H9 (cell line): ENCODE results near the gene CEP89. TPM values are rescaled to one million over a fixed set of nuclear protein-coding genes. Genes with fewer than 3 reads are reported as not detected.
"Not testable (repeated sequence)": the region's sequence is repeated elsewhere in the genome, so short reads cannot be mapped to it uniquely, and the experiment has no call there.

Source experiments
- DNase-seq: peaks from one replicate; pipeline ENCODE4 v3.0.0-alpha.2; 2017
- H2AFZ ChIP-seq: one replicate; pipeline ENCODE4 v1.6.1; 2013; ENCODE audit warnings: mild to moderate bottlenecking, low read length, control low read depth, moderate library complexity
- H2AK5ac ChIP-seq: 2 replicates; pipeline ENCODE4 v1.6.1; 2013; ENCODE audit warnings: low read length, control low read depth, mixed read lengths; ENCODE audit not compliant: insufficient read length
- H2BK120ac ChIP-seq: one replicate; pipeline ENCODE4 v1.6.1; 2013; ENCODE audit warnings: low read depth, mild to moderate bottlenecking, low read length, control low read depth, inconsistent platforms; ENCODE audit not compliant: poor library complexity, severe bottlenecking
- H2BK12ac ChIP-seq: 2 replicates; pipeline ENCODE4 v1.6.1; 2013; ENCODE audit warnings: low read length, control low read depth, mixed read lengths, low read depth; ENCODE audit not compliant: insufficient read length
- H2BK15ac ChIP-seq: 2 replicates; pipeline ENCODE4 v1.6.1; 2013; ENCODE audit warnings: low read depth, low read length, control low read depth
- H2BK20ac ChIP-seq: one replicate; pipeline ENCODE4 v1.6.1; 2013; ENCODE audit warnings: low read depth, mild to moderate bottlenecking, low read length, control low read depth, inconsistent platforms; ENCODE audit not compliant: poor library complexity, severe bottlenecking
- H2BK5ac ChIP-seq: 2 replicates; pipeline ENCODE4 v1.6.1; 2013; ENCODE audit warnings: low read length, control low read depth, mixed read lengths; ENCODE audit not compliant: insufficient read length
- H3K14ac ChIP-seq: 2 replicates; pipeline ENCODE4 v1.6.1; 2013; ENCODE audit warnings: low read length, control low read depth; ENCODE audit not compliant: insufficient read depth
- H3K18ac ChIP-seq: 2 replicates; pipeline ENCODE4 v1.6.1; 2013; ENCODE audit warnings: low read depth, mild to moderate bottlenecking, mixed read lengths, low read length, control low read depth; ENCODE audit not compliant: insufficient read length
- H3K23ac ChIP-seq: 2 replicates; pipeline ENCODE4 v1.6.1; 2013; ENCODE audit warnings: low read length, control low read depth, mixed read lengths, low read depth; ENCODE audit not compliant: insufficient read length
- H3K23me2 ChIP-seq: 2 replicates; pipeline ENCODE4 v1.6.1; 2013; ENCODE audit warnings: low read depth, mild to moderate bottlenecking, mixed read lengths, low read length, control low read depth; ENCODE audit not compliant: insufficient read length, poor library complexity, severe bottlenecking
- H3K27ac ChIP-seq: 2 replicates; pipeline ENCODE4 v1.5.1; 2013; ENCODE audit warnings: low read length, control low read depth, mixed read lengths, low read depth; ENCODE audit not compliant: insufficient read length
- H3K27me3 ChIP-seq: 2 replicates; pipeline ENCODE4 v1.6.1; 2013; ENCODE audit warnings: low read length, control low read depth, inconsistent platforms; ENCODE audit not compliant: insufficient read depth
- H3K4ac ChIP-seq: 2 replicates; pipeline ENCODE4 v1.6.1; 2013; ENCODE audit warnings: low read depth, mild to moderate bottlenecking, control low read depth, inconsistent platforms, low read length, moderate library complexity
- H3K4me1 ChIP-seq: 2 replicates; pipeline ENCODE4 v1.6.1; 2013; ENCODE audit warnings: low read length, control low read depth, inconsistent platforms; ENCODE audit not compliant: insufficient read depth
- H3K4me2 ChIP-seq: 2 replicates; pipeline ENCODE4 v1.6.1; 2013; ENCODE audit warnings: low read length, control low read depth, mixed read lengths; ENCODE audit not compliant: insufficient read length, insufficient read depth
- H3K56ac ChIP-seq: 2 replicates; pipeline ENCODE4 v1.6.1; 2013; ENCODE audit warnings: low read depth, mild to moderate bottlenecking, mixed read lengths, low read length, control low read depth; ENCODE audit not compliant: insufficient read length
- H3K79me1 ChIP-seq: 2 replicates; pipeline ENCODE4 v1.6.1; 2013; ENCODE audit warnings: low read depth, mild to moderate bottlenecking, moderate library complexity, low read length, control low read depth, inconsistent platforms; ENCODE audit not compliant: insufficient read depth, poor library complexity, severe bottlenecking
- H3K79me2 ChIP-seq: 2 replicates; pipeline ENCODE4 v1.6.1; 2013; ENCODE audit warnings: low read length, control low read depth, inconsistent platforms; ENCODE audit not compliant: insufficient read depth
- H3K9ac ChIP-seq: 2 replicates; pipeline ENCODE4 v1.6.1; 2013; ENCODE audit warnings: low read length, control low read depth, mixed read lengths; ENCODE audit not compliant: insufficient read length; ENCODE audit errors: extremely low read depth
- H3K9me3 ChIP-seq: one replicate; pipeline ENCODE4 v1.6.1; 2013; ENCODE audit warnings: low read depth, low read length, inconsistent platforms; ENCODE audit not compliant: control insufficient read depth
- H3T11ph ChIP-seq: one replicate; pipeline ENCODE4 v1.6.1; 2013; ENCODE audit warnings: mild to moderate bottlenecking, low read length, control low read depth, inconsistent platforms
- H4K20me1 ChIP-seq: one replicate; pipeline ENCODE4 v1.6.1; 2013; ENCODE audit not compliant: control insufficient read depth, insufficient read length, insufficient read depth
- H4K5ac ChIP-seq: 2 replicates; pipeline ENCODE4 v1.6.1; 2013; ENCODE audit warnings: low read depth, mild to moderate bottlenecking, mixed read lengths, low read length, control low read depth; ENCODE audit not compliant: insufficient read length
- H4K8ac ChIP-seq: replicated peaks from 2 replicates; pipeline ENCODE4 v1.6.1; 2013; ENCODE audit warnings: low read length, control low read depth, mixed read lengths, low read depth; ENCODE audit not compliant: insufficient read length
- H4K91ac ChIP-seq: 2 replicates; pipeline ENCODE4 v1.6.1; 2013; ENCODE audit warnings: low read depth, mild to moderate bottlenecking, moderate library complexity, mixed read lengths, low read length, control low read depth; ENCODE audit not compliant: insufficient read length
- H3K27ac Mint-ChIP-seq, 3 experiments: 2 replicates in 2 of 3; 3 replicates in 1 of 3; pipeline ENCODE4 v1.8.0; 2020 to 2021; ENCODE audit warnings: mixed read lengths in 3 of 3, mild to moderate bottlenecking in 1 of 3, moderate library complexity in 1 of 3
- H3K27me3 Mint-ChIP-seq: 2 replicates; pipeline ENCODE4 v1.8.0; 2021; ENCODE audit warnings: low read depth, mild to moderate bottlenecking, moderate library complexity, mixed read lengths
- H3K36me3 Mint-ChIP-seq, 3 experiments: 2 replicates in 2 of 3; 3 replicates in 1 of 3; pipeline ENCODE4 v1.8.0; 2020 to 2021; ENCODE audit warnings: low read depth in 3 of 3, mixed read lengths in 3 of 3; ENCODE audit not compliant: insufficient read depth in 1 of 3
- H3K4me1 Mint-ChIP-seq, 2 experiments: 2 replicates each; pipeline ENCODE4 v1.8.0; 2020; ENCODE audit warnings: mixed read lengths in 2 of 2
- H3K4me3 Mint-ChIP-seq, 2 experiments: 2 replicates in 1 of 2; 3 replicates in 1 of 2; pipeline ENCODE4 v1.8.0; 2020 to 2021; ENCODE audit warnings: mild to moderate bottlenecking in 2 of 2, mixed read lengths in 2 of 2, moderate library complexity in 1 of 2
- H3K9me3 Mint-ChIP-seq, 2 experiments: 2 replicates in 1 of 2; 3 replicates in 1 of 2; pipeline ENCODE4 v1.8.0; 2020; ENCODE audit warnings: mild to moderate bottlenecking in 2 of 2, mixed read lengths in 2 of 2, moderate library complexity in 1 of 2
- WGBS: extraction: QIAGEN DNeasy Blood & Tissue Kit; methylation state at CpG from one replicate; pipeline ENCODE4 v1.1.7; 2013; ENCODE audit warnings: missing lambda C conversion rate, low lambda C conversion rate, mixed read lengths; ENCODE audit not compliant: insufficient read length; ENCODE audit errors: extremely low coverage; 5-methylcytosine and 5-hydroxymethylcytosine counted together
- total RNA-seq: library from RNA; stranded (reverse); gene quantifications from 2 replicates; pipeline ENCODE4 v1.2.1, GENCODE V29; 2021

The CEP89 gene
- total RNA-seq, 1 experiment from 2014 or later = 22.1 TPM

DNA sequence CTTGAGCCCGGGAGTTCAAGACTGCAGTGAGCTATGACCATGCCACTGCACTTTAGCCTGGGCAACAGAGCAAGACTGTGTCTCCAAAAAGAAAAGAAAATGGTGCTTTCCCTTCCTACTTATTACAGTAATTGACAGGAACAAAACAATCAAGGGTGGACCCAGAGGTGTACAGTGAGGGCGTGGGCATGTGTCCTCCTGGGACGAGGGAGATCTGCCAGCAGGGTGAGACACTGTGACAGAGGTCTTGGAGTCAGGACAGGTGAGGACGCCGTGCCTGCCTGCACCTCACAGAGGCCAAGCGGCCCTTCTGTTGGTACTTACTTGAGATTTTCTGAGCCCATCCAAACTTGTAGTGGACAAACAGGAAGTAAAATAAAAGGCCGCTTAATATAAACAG, 138.9 kb downstream of the CEP89 start:
- not testable (repeated sequence) for H2BK5ac ChIP-seq, H3K27ac ChIP-seq, H3K9ac ChIP-seq, H3K23me2 ChIP-seq, H3K79me1 ChIP-seq, H3K4me2 ChIP-seq, H3K27me3 Mint-ChIP-seq, H4K8ac ChIP-seq, H3K56ac ChIP-seq, H2BK120ac ChIP-seq, DNase-seq, H3K14ac ChIP-seq, H3K27ac Mint-ChIP-seq, H4K20me1 ChIP-seq, H2BK12ac ChIP-seq, H3K9me3 ChIP-seq, H3K27me3 ChIP-seq, H3K36me3 Mint-ChIP-seq, H3K4me1 ChIP-seq, H3K4me3 Mint-ChIP-seq, H2BK15ac ChIP-seq, H4K5ac ChIP-seq, H3K79me2 ChIP-seq, H3K4ac ChIP-seq, H2AFZ ChIP-seq, H3K9me3 Mint-ChIP-seq, H4K91ac ChIP-seq, H3K18ac ChIP-seq, H3K23ac ChIP-seq, H2AK5ac ChIP-seq, H2BK20ac ChIP-seq, H3T11ph ChIP-seq
- peaks cover 12 to 17% of the 10 kb centered on the region in 2 experiments for H3K4me1 Mint-ChIP-seq
- no CpG with 5 or more reads among the region's 7 CpGs for WGBS

GRCh38 chr19:32832094-32832493, 139.7 kb downstream of the CEP89 start:
- H3K9ac ChIP-seq, H3K23ac ChIP-seq, H4K5ac ChIP-seq, H3K4me3 Mint-ChIP-seq, H4K91ac ChIP-seq, H2BK20ac ChIP-seq, H3K4ac ChIP-seq, H3K23me2 ChIP-seq, H3K4me2 ChIP-seq, H3K36me3 Mint-ChIP-seq, H2AK5ac ChIP-seq, H4K8ac ChIP-seq, H3K79me2 ChIP-seq, H3K9me3 Mint-ChIP-seq, H3K18ac ChIP-seq, H2AFZ ChIP-seq, H3K9me3 ChIP-seq, H3K4me1 ChIP-seq, H3K27me3 ChIP-seq, DNase-seq, H3K56ac ChIP-seq, H3K27ac Mint-ChIP-seq, H4K20me1 ChIP-seq, H3T11ph ChIP-seq, H2BK120ac ChIP-seq, H3K27me3 Mint-ChIP-seq, H2BK5ac ChIP-seq, H2BK15ac ChIP-seq, H3K14ac ChIP-seq, H2BK12ac ChIP-seq, H3K79me1 ChIP-seq, H3K27ac ChIP-seq: not testable (repeated sequence)
- no CpG with 5 or more reads among the region's 12 CpGs for WGBS
- H3K4me1 Mint-ChIP-seq = peaks cover 15 to 19% of the 10 kb centered on the region in 2 experiments
